ENCODE data around the gene KRT12. TPM values are rescaled to one million over a fixed set of nuclear protein-coding genes. Genes with fewer than 3 reads are reported as not detected.

KRT12 gene
- total and polyA plus RNA-seq, 2 of the 4 experiments (the other 2 are of a cell fraction), result not detected

- Histone ChIP-seq H3K9me3 (ENCODE audit: control insufficient read depth, insufficient read depth, low read length) (no peaks in the 10 kb centered on the region), H3K4me2 (ENCODE audit: low read depth, low read length) (no peak overlapping the region), H3K56ac (ENCODE audit: extremely low read depth, insufficient read depth, low read length) (no peak overlapping the region), H3K27me3 (ENCODE audit: control insufficient read depth, insufficient read depth, low read length) (peaks cover 2% of the 10 kb centered on the region), H2BK120ac (ENCODE audit: low read depth, low read length) (no peak overlapping the region), H3K14ac (replicated peaks; ENCODE audit: low read depth, low read length) (no peak overlapping the region), H3K4ac (ENCODE audit: low read depth, low read length) (no peak overlapping the region), H2AK9ac (replicated peaks; ENCODE audit: low read depth, low read length, poor library complexity) (no peak overlapping the region), H4K91ac (ENCODE audit: insufficient read depth, low read depth, low read length) (no peak overlapping the region), H2AFZ (replicated peaks; ENCODE audit: low read length, poor library complexity) (no peak overlapping the region), H3K9me1 (ENCODE audit: insufficient read depth, low read length) (no peaks in the 10 kb centered on the region), H2BK5ac (ENCODE audit: low read depth, low read length, poor library complexity, severe bottlenecking) (no peak overlapping the region), H4K20me1 (ENCODE audit: insufficient read depth, low read length) (no peaks in the 10 kb centered on the region), H2BK15ac (ENCODE audit: low read depth, low read length) (no peak overlapping the region), H4K5ac (ENCODE audit: low read depth, low read length) (no peak overlapping the region), H3K18ac (ENCODE audit: low read depth, low read length) (no peak overlapping the region), H3K79me1 (ENCODE audit: low read depth in 1 of 2, low read length in 2 of 2) (no peaks in the 10 kb centered on the region), H3K23ac (ENCODE audit: low read depth, low read length) (no peak overlapping the region), H3K36me3 (ENCODE audit: control insufficient read depth, insufficient read depth, low read length) (no peaks in the 10 kb centered on the region), H3K27ac (ENCODE audit: insufficient read depth, low read length) (no peak overlapping the region), H3K4me1 (ENCODE audit: control insufficient read depth, insufficient read depth, low read length) (no peaks in the 10 kb centered on the region; the same call in 1 of the 2 replicates), H3K4me3 (ENCODE audit: insufficient read depth, low read depth, low read length) (no peak overlapping the region), H2AK5ac (ENCODE audit: low read depth, low read length) (no peak overlapping the region), H2BK20ac (ENCODE audit: low read depth, low read length) (no peak overlapping the region), H3K9ac (ENCODE audit: low read depth, low read length) (no peak overlapping the region), H4K8ac (ENCODE audit: low read depth in 2 of 2, low read length in 2 of 2) (no peak overlapping the region)
- TF ChIP-seq BHLHE40 (IDR thresholded peaks at IDR 0.05; ENCODE audit: low read depth, low read length), result no peak
- TF ChIP-seq RCOR1 (IDR thresholded peaks at IDR 0.05; ENCODE audit: insufficient replicate concordance, low read length), result no peak
- no peak for TF ChIP-seq RFX5 (IDR thresholded peaks at IDR 0.05; ENCODE audit: low read depth, low read length)
- TF ChIP-seq MAZ (IDR thresholded peaks at IDR 0.05; ENCODE audit: borderline replicate concordance, low read depth, low read length), result no peak
- TF ChIP-seq RAD21 (IDR thresholded peaks at IDR 0.05; ENCODE audit: low read length), result no peak
- TF ChIP-seq USF2 (IDR thresholded peaks at IDR 0.05; ENCODE audit: low read depth, low read length), result no peak
- no peak for TF ChIP-seq SMC3 (IDR thresholded peaks at IDR 0.05; ENCODE audit: low read depth, low read length)
- no peak for TF ChIP-seq MXI1 (IDR thresholded peaks at IDR 0.05; ENCODE audit: borderline replicate concordance, low read depth, low read length)
- TF ChIP-seq ELK1 (IDR thresholded peaks at IDR 0.05; ENCODE audit: borderline replicate concordance, low read depth, low read length), result no peak
- no peak for TF ChIP-seq NFE2L2 (IDR thresholded peaks at IDR 0.05; ENCODE audit: low read depth, low read length)
- intact Hi-C loops (cut with micrococcal nuclease) (no loop called here), in situ Hi-C loops (cut with MboI; ENCODE audit: low sequenced_read_pairs) (no loop called here), dilution Hi-C loops (cut with HindIII; ENCODE audit: low sequenced_read_pairs, unreplicated experiment) (no loop called here)
- ChIA-PET POLR2A (ENCODE audit: unreplicated experiment) (no interaction called here), CTCF (no interaction called here)
- no TSS peak for BruUV-seq (replicated peaks)
- DNase-seq (no peak), ATAC-seq (ENCODE audit: low read depth) (no peak)
- WGBS, 2 experiments (ENCODE audit: extremely low coverage in 2 of 2, insufficient read length in 1 of 2), result 80% methylated on average over 2 of the region's 9 CpGs; no CpG with 5 or more reads in 1 of the 2 experiments
Measured at GRCh38 chr17:40878044-40878443, 11.0 kb upstream of the KRT12 start.

Measured in IMR-90 (cell line).